Gastroesophageal sphincter (tissue), 3 donors: ENCODE data around the gene RPL13.

Experiments used
- CTCF ChIP-seq, 4 experiments: fragments of 200-600 bp in 2 of 4; fragments of 450-650 bp in 2 of 4; sonication (generic) in 1 of 4; IDR thresholded peaks; one replicate each; pipeline ENCODE4 v1.5.1; 2017 to 2019; ENCODE audit warnings: antibody characterized with exemption in 4 of 4, mild to moderate bottlenecking in 2 of 4, moderate library complexity in 2 of 4
- EP300 ChIP-seq: sonication (generic); formaldehyde crosslinking; IDR thresholded peaks from one replicate; pipeline ENCODE4 v1.6.1; 2017; ENCODE audit warnings: antibody characterized with exemption, mild to moderate bottlenecking
- POLR2A ChIP-seq, 2 donors: fragments of 450-650 bp; IDR thresholded peaks; one replicate each; pipeline ENCODE4 v1.6.1; 2017; ENCODE audit warnings: antibody characterized with exemption in 2 of 2, mild to moderate bottlenecking in 2 of 2, moderate library complexity in 1 of 2

GRCh38 chr16:89573826-89574680 is 13.6 kb downstream of the RPL13 start:
- TF ChIP-seq CTCF (IDR thresholded peaks at IDR 0.05), result no peak
- no peak for TF ChIP-seq EP300
- TF ChIP-seq POLR2A (IDR thresholded peaks at IDR 0.05), result no peak
